BJ (cell line): ENCODE measurements around the gene GIMAP5. TPM values are rescaled to one million over a fixed set of nuclear protein-coding genes. Genes with fewer than 3 reads are reported as not detected.

Experiments used
- CTCF ChIA-PET: fragments of 350-600 bp; formaldehyde crosslinking; extraction: SDS; loops from one replicate; lab custom pipeline; 2021; ENCODE audit warnings: antibody characterized with exemption, inconsistent platforms; lab: Yijun Ruan, JAX
- POLR2A ChIA-PET: fragments of 300-600 bp; sonication (Branson Sonifier 250); formaldehyde crosslinking; extraction: SDS; loops from one replicate; lab custom pipeline; 2021; ENCODE audit warnings: antibody characterized with exemption; lab: Charles Lee
- DNase-seq: peaks from one replicate; pipeline ENCODE4 v3.0.0-alpha.2; 2011; ENCODE audit warnings: low read depth
- H3K27me3 ChIP-seq: 2 replicates; pipeline ENCODE4 v1.6.0; 2011; ENCODE audit warnings: low read length; ENCODE audit not compliant: control insufficient read depth, insufficient read depth
- H3K36me3 ChIP-seq: 2 replicates; pipeline ENCODE4 v1.5.1; 2011; ENCODE audit warnings: low read length; ENCODE audit not compliant: control insufficient read depth, insufficient read depth
- H3K4me3 ChIP-seq: 2 replicates; pipeline ENCODE4 v1.5.1; 2011; ENCODE audit warnings: low read depth, mild to moderate bottlenecking, control low read depth, low read length
- polyA minus RNA-seq: library from RNA; depleted of rRNA, polyadenylated mRNA; stranded (reverse); fragments of >200 nt; gene quantifications from 2 replicates; pipeline ENCODE4 v1.2.3, GENCODE V29; 2011; rRNA and poly(A)+ RNA removed
- polyA plus RNA-seq: library from polyadenylated mRNA; depleted of rRNA; stranded (reverse); fragments of >200 nt; gene quantifications from 2 replicates; pipeline ENCODE4 v1.2.3, GENCODE V29; 2011; rRNA removed
- TF ChIP-seq, protein P1 (sequence below): IDR thresholded peaks from 2 replicates; pipeline ENCODE4 v1.5.1; 2011; ENCODE audit warnings: low read depth, mild to moderate bottlenecking, control low read depth, inconsistent platforms, low read length, moderate library complexity; ENCODE audit not compliant: insufficient read depth

GIMAP5 gene
- polyA plus RNA-seq, result not detected in 2 replicates
- polyA minus RNA-seq, result not detected in 2 replicates

DNA sequence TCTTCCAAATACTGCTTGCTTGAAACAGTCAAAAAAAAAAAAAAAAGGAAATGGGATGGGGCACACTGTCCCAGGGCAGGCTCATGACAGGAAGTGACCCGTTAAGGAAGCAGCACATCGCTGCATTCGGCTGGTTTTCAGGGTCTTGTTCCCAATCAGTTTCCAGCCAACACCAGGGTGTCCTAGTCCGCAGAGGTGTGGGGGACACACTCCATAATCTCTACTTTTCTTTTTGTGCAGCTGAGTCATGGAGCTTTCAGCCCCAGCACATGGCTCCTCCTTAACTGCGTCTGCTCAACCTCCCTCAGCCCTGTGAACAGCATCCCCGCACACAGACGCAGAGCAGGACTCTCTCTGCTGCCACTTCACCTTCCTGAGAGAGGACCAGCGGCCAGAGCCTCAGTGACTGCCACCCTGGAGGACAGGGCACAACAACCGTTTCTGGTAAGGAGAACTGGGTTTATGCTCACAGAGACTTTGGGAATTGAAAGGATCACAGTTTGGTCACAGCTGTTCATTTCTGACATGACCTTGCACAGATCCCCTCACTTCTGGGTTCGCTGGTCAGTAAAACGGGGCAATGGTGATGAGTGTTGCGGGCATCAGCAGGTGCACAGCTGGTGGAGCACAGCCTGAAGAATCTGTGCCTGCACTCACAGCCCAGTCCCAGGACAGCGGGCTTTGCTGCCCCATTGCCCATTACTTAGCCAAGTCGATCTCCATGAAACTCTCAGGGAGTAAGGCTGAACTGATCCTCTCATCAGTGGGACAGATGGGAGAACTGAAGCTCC lies at the start of gene GIMAP5:
Gene GIMAP5, plus strand, starts transcription at position 154 of the 791 bp plus-strand sequence. CDS start 3,467 bp downstream, outside the sequence.
- TF ChIP-seq, protein P1, sequence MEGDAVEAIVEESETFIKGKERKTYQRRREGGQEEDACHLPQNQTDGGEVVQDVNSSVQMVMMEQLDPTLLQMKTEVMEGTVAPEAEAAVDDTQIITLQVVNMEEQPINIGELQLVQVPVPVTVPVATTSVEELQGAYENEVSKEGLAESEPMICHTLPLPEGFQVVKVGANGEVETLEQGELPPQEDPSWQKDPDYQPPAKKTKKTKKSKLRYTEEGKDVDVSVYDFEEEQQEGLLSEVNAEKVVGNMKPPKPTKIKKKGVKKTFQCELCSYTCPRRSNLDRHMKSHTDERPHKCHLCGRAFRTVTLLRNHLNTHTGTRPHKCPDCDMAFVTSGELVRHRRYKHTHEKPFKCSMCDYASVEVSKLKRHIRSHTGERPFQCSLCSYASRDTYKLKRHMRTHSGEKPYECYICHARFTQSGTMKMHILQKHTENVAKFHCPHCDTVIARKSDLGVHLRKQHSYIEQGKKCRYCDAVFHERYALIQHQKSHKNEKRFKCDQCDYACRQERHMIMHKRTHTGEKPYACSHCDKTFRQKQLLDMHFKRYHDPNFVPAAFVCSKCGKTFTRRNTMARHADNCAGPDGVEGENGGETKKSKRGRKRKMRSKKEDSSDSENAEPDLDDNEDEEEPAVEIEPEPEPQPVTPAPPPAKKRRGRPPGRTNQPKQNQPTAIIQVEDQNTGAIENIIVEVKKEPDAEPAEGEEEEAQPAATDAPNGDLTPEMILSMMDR, result no peak
- H3K36me3 ChIP-seq, result no peaks in the 10 kb centered on the region
- H3K4me3 ChIP-seq, result no peak within 1 kb of the TSS
- CTCF ChIA-PET, result interaction anchor here (0.5 kb wide), 1 partner anchor 447 kb away, joined by 3 read pairs; no protein-coding TSS in a partner anchor
- no peak for DNase-seq
- no peaks in the 10 kb centered on the region for H3K27me3 ChIP-seq
- POLR2A ChIA-PET, result no interaction called here

DNA sequence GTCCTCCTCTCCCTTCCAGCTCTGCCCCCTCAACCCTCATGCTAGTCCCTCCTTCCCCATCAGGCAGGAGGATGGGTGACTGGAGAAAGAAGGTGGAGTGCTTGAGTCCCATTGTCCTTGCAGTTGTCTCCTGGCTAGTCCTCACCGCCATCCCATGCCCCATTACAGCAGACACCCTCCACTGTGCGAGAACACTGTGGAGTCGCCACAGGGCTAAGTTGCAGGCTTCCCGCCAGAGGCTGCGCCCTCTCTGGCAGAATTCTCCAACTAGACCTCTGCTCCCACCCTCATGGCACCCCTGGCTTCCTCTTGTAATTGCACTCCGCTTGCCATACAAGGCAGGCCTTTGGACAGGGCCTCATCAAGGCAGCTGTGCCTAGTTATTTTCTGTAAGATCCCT lies 48.6 kb upstream of the GIMAP5 start:
- Histone ChIP-seq H3K27me3 (no peaks in the 10 kb centered on the region), H3K36me3 (no peaks in the 10 kb centered on the region), H3K4me3 (no peak overlapping the region)
- DNase-seq, result no peak
- TF ChIP-seq, protein P1, result no peak
- ChIA-PET POLR2A (no interaction called here), CTCF (interaction anchor here (1.0 kb wide), 1 partner anchor 240 kb away, joined by 3 read pairs; no protein-coding TSS in a partner anchor)

DNA sequence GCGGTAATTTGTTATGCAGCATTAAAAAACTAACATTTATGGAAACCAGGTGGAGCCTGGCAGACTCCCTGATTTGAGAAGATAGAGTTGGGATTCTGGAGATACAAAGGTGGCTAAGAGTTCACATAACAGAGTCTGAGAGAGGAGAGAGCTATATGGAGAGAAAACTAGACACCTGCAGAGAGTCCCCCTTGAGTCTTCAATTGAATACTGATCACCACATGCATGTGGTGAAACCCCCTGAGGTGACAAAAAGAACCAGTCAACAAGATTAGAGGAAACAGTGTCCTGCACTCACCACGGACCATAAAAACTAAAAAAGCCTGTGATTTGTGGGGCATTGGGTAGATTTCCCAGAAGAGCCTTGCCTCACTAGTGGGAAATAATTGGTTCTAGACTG lies 41.6 kb upstream of the GIMAP5 start:
- DNase-seq, result no peak
- CTCF ChIA-PET, result no interaction called here
- POLR2A ChIA-PET, result no interaction called here
- Histone ChIP-seq H3K36me3 (no peaks in the 10 kb centered on the region), H3K27me3 (no peaks in the 10 kb centered on the region), H3K4me3 (no peak overlapping the region)
- TF ChIP-seq, protein P1, result no peak

DNA sequence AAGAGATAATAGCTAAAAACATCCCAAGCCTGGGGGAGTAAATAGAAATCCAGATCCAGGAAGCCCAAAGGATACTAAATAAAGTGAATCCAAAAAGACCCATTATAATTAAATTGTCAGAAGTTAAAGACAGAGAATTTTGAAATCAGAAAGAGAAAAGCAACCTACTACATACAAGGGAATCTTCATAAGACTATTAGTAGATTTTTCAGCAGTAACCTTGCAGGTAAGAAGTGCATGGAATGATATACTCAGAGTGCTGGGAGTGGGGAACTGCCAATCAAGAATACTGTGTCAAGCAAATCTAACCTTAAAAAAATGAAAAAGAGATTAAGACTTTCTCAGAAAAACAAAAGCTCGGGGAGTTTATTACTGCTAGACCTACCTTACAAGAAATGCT lies 34.0 kb upstream of the GIMAP5 start:
- H3K27me3 ChIP-seq, result no peaks in the 10 kb centered on the region
- POLR2A ChIA-PET, result no interaction called here
- H3K4me3 ChIP-seq, result no peak overlapping the region
- TF ChIP-seq, protein P1, result no peak
- DNase-seq, result no peak
- H3K36me3 ChIP-seq, result no peaks in the 10 kb centered on the region
- CTCF ChIA-PET, result no interaction called here

DNA sequence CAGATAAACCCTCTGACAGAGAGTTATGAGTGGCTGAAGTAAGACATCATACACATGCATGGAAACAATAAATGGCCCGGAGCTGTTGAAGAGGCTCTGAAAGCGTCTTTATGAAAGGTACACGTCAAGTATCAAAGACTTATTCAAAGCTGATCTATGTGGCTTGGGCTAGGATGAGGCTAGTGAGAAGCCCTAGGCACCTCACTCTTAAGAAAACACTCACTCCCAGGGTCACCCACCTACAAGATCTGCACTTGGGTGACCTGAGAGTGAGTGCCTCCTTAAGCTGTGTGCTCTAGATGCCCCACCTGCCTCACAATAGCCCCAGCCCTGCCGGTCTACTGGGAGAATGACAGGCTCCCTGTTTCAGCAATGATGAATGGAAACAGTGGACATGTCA lies 21.9 kb upstream of the GIMAP5 start:
- POLR2A ChIA-PET, result no interaction called here
- no peak for DNase-seq
- Histone ChIP-seq H3K36me3 (no peaks in the 10 kb centered on the region), H3K4me3 (no peak overlapping the region), H3K27me3 (no peaks in the 10 kb centered on the region)
- TF ChIP-seq, protein P1, result no peak
- CTCF ChIA-PET, result no interaction called here
